NCI-H146 treated with DMSO at 0.1 percent for 48 hours (cell line): ENCODE measurements around the gene OGG1.

Source experiments
- DNase-seq: peaks from one replicate; lab custom pipeline; 2025; ENCODE audit not compliant: unreplicated experiment; lab: John Stamatoyannopoulos, UW

Gene OGG1

GRCh38 chr3:9727041-9727595 lies 22.6 kb upstream of the OGG1 start:
- peak; percentile 17 for DNase-seq

DNA sequence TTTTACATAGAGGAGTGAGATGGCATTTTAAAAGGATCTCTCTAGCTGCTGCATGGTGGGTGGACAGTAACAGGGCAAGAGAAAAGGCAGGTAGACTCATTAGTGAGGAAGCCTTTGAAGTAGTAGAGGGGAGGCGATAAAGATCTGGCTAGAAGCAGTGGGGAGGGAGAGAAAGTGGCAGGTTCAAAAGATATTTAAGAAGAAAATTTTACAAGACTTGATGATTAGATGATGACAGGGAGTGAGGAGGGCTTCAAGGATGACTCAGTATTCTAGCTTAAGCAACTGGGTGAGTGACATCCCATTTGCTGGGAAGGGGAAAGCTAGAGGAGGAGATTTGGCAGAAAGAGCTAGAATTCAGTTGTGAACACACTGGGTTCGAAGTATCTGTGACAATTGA lies 22.0 kb upstream of the OGG1 start:
- DNase-seq: no peak

- no peak for DNase-seq
Observed at GRCh38 chr3:9729419-9729818, 20.3 kb upstream of the OGG1 start.

DNA sequence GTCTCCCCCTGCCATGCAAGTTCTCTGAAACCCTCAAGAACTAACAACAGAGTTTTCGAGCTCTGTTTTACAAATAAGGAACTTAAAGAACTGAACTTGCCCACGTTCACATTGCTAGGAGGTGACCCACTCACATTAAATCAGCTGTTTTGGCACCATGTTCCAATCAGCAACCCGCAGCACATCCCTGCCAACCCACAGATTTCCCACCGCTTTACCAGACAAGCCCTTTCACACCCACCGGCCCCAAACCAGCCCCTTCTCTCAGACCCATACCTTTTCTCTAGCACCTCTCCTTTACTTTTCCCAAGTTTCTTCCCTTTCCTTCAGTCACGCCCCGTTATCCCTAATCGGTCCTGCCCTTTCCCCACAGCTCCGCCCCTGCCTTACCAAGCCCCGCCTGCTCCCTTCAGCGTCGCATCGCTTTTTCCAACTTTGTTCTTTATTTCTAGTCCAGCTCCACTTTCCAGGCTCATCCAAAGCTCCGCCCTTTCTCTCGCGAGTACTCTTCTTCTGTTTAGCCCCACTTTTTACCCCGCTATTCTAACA lies 19.0 kb upstream of the OGG1 start:
- DNase-seq: peak; percentile 78

DNA sequence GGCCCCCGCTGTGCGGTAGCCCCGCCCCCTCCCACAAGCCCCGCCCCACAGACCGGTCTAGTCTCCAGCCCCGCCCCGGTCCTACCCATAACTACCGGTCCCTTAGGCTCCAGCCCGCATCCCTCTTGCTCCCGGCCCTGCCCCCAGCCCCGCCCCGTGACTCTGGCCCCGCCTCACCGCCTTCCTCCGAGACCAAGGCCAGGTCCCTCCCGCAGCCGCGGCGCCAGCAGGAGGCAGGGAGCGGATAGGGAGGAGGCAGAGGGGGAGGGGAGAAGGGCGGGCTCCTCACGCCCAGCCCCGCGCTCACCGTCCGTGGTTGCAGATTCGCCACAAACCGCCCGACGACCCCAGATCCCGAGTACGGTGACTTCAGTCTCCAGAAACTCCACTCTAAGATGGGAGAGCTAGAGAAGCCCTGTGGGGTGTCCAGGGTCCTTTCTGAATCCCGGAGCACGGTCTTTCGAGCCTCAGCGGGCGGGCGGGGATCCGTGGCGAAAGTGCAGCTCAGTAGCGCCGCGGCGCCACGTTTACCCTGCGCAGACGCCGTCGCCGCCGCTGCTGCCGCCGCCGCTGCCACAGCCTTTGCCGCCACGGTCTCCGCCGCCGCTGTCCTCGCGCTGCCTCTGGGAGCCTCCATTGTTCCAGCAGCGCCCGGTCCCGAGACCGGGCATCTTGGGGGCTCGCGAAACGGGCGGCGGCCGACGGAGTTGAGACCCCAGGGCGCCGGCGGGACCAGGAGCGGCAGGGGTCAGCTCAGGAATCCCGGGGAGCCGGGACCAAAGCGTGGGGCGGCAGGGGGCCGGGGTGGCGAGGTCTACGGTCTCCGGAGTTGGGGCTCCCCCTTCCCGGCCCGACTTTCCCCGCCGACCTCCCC lies 18.3 kb upstream of the OGG1 start, which contains the start of gene BRPF1:
Gene BRPF1, plus strand, starts transcription at position 530 of the 874 bp plus-strand sequence. CDS start 2,406 bp downstream, outside the sequence.
- peak; percentile 80 for DNase-seq

DNA sequence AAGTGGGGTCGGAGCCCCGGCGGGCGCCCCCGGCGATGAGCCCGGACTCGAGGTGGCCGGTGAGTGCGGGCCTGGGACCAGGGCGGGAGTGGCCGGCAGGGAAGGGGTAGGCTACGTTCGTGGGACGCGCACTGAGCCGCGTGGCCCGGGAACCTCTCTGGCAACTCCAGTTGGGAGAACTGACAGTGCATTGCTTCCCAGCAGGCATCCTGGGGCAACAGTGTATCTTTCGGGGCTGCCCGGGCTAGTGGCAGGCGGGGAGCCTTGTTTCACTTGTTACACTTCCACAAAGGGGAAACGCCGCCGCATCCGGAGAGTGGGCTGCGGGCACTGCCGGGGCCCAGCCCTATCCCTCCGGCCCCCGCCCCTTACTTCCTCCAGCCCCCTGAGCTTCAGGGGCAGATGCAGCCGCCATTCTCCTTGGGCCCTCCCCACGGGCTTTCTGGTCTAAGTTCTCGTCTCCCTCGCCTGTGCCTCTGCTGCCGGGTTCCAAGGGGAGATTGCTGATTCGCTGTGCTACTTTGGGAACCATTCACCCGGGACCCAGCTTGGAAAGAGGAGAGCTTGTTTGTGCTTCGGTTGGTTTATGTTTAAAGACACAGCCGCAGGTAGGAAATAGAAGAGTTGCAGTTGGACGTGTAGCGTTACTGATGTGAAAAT lies 17.5 kb upstream of the OGG1 start:
- DNase-seq: no peak

DNA sequence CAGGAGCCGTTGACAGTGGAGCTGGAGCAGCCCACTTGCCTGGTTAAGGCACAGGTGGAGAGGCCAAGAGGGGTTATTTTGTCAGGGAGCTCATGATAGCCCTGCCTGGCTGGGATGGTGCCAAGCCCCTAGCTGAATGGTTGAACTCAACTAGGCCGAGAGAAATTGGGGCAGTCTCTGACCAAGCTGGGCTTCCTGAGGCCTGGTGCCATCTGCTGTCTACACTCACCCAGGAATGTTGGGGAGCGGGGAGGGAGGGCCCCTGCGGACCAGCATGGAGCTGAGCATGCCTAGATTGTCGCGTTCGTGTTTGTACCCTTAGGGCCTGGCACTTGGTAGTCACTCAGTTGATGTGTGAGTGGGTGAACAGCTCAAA lies 17.0 kb upstream of the OGG1 start:
- DNase-seq: no peak

- no peak for DNase-seq
Observed at GRCh38 chr3:9736831-9737230, 12.9 kb upstream of the OGG1 start.

DNA sequence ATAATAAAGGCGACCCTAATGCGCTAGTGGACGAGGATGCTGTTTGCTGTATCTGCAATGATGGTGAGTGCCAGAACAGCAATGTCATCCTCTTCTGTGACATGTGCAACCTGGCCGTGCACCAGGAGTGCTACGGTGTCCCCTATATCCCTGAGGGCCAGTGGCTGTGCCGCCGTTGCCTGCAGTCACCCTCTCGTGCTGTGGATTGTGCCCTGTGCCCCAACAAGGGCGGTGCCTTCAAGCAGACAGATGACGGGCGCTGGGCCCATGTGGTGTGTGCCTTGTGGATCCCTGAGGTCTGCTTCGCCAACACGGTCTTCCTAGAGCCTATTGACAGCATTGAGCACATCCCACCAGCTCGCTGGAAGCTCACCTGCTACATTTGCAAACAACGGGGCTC lies 10.6 kb upstream of the OGG1 start:
- DNase-seq: no peak

DNA sequence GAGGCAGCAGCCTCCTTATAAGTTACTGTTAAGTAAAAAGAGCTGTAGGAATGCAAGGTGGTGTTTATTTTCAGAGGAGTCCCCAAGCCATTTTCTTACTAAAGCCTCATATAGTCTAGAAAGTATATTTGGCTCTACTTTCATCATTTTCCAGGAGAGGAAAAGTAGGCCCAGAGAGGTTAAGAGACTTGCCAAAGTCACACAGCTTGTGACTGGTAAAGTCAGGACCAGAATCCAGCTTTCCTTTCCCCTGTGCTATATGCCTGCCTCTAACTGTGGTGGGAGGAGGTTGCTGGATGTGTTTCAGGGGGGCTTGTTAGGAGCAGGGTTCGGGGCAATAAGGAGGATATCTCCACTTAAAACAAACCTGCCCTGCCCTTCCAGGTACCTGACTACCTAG lies 7.2 kb upstream of the OGG1 start:
- DNase-seq: no peak

DNA sequence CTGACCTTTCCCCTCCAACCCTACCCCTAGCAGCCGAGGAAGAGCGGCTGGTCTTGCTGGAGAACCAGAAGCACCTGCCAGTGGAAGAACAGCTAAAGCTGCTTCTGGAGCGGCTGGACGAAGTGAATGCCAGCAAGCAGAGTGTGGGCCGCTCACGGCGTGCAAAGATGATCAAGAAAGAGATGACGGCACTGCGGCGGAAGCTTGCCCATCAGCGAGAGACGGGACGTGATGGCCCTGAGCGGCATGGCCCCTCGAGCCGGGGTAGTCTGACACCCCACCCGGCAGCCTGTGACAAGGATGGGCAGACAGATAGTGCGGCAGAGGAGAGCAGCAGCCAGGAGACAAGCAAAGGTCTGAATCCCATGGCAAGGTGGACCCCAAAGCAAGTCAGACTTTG lies 6.2 kb upstream of the OGG1 start:
- DNase-seq: no peak

- no peak for DNase-seq
Observed at GRCh38 chr3:9744162-9744561, 5.6 kb upstream of the OGG1 start.

GRCh38 chr3:9745521-9745920 lies 4.2 kb upstream of the OGG1 start:
- no peak for DNase-seq

GRCh38 chr3:9746330-9746729 lies 3.4 kb upstream of the OGG1 start:
- DNase-seq: no peak

GRCh38 chr3:9747267-9747666 lies 2.5 kb upstream of the OGG1 start:
- DNase-seq: no peak

DNA sequence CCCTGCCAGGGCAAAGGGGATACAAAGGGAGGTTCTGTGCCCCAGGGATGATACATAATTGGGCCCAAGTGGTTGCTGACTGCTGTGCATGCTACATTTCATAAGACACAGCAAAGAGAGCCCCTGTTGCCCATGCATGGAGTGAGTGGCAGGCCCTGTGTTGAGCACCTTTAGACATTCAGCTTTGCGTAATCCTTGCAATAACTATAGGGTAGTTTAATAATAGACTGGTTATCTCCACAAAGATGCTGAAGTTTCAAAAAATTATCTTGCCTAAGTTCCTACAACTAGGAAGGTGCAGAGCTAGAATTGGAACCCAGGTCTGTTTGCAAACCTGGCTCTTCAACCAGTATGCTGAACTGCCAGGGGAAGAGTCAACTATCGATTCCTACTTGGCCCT lies 1.7 kb upstream of the OGG1 start:
- no peak for DNase-seq

DNA sequence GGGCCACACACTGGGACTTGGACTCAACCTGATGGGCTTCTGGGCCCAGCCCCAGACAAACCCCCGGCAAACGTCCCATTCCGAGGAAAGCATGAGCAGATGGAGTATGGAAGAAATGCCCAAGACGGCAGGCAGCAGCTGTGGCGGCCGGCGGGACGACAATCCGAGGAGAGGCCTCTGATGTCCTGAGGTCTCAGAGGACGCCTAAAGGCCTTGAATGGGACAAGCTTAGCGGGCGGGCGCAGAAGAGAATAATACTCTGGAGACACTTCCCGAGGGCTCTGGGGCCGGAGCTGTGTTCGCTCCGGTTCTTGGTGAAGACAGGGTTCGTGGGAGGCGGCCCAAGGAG lies 482 bp upstream of the OGG1 start:
- no peak for DNase-seq

GRCh38 chr3:9750556-9751411 lies 1.0 kb downstream of the OGG1 start:
- no peak for DNase-seq

DNA sequence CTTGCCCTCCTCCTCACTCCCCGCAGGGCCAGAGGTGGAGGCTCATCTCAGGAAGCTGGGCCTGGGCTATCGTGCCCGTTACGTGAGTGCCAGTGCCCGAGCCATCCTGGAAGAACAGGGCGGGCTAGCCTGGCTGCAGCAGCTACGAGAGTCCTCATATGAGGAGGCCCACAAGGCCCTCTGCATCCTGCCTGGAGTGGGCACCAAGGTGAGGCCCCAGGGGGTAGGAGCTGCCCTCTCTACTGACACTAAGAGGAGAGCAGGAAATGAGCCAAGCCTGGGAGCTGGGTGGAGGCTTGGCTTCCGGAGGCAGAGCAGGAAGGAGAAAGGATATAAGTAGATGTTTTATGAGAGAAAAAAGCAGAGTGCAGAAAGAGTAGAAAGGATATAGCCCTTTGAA lies 4.9 kb downstream of the OGG1 start:
- DNase-seq: no peak

GRCh38 chr3:9757427-9757826 lies 7.7 kb downstream of the OGG1 start:
- no peak for DNase-seq
